Renal cortex interstitium (tissue), 11 donors: ENCODE measurements around the gene CLDN18. TPM values are rescaled to one million over a fixed set of nuclear protein-coding genes. Genes with fewer than 3 reads are reported as not detected.

ENCODE experiments used
- DNase-seq, 11 donors: peaks; one replicate each; pipeline ENCODE4 v3.0.0-alpha.2; 2013; ENCODE audit warnings: low read depth in 9 of 11, low spot score in 4 of 11; ENCODE audit errors: extremely low read depth in 1 of 11
- polyA plus RNA-seq, 3 donors: library from polyadenylated mRNA; unstranded; fragments of 120-200 nt; gene quantifications; one replicate each; pipeline ENCODE4 v1.2.1, GENCODE V29; 2013; ENCODE audit not compliant: insufficient read length in 3 of 3

Gene CLDN18
- polyA plus RNA-seq, 3 donors, result 1.0 to 1.8 (median 1.5) TPM

- DNase-seq, result no peak
Measured at GRCh38 chr3:138054057-138054456, 44.1 kb downstream of the CLDN18 start.

- DNase-seq, result no peak
Measured at GRCh38 chr3:138057384-138057783, 47.4 kb downstream of the CLDN18 start.

DNA sequence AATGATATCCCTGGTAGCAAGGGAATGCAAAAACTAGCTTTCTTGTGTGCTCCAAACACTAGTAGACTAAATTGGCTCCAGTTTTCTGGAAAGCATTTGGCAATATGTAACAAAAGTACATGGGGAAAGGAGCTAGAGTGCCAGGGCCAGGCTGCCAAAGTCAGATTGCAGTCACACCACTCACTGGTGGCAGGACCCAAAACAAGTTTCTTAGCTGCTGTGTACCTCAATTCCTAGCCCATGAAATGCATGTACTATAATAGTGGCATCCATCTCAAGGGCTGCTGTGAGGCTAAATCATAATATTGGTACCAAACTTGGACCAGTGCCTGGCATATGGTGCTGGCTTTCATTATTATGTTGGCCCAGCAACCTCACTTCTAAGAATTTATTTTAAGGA lies 49.3 kb downstream of the CLDN18 start:
- no peak for DNase-seq

GRCh38 chr3:138060792-138061191 lies 50.8 kb downstream of the CLDN18 start:
- DNase-seq, result no peak

- DNase-seq, result no peak
Measured at GRCh38 chr3:138062037-138062436, 52.1 kb downstream of the CLDN18 start.

GRCh38 chr3:138062626-138063025 lies 52.7 kb downstream of the CLDN18 start:
- DNase-seq, result no peak

DNA sequence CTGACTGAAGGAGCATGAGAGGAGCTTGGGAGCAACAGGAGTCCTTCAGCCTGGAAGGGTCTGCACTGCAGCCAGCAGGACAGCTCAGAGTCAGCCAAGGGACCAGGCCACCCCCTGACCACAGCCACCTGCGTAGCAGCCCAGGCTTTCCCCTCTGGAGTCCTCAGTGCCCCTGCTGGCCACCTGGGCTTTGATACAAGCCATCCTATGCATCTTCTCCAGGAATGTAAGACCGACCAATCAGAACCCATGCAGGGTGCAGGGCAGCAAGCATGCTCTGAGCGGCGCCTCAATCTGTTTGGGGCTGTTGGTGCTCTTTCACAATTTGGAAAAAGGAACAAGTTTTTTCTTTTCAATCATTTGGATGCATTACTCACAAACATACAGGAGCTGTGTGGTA lies 53.5 kb downstream of the CLDN18 start:
- DNase-seq, result no peak

- no peak for DNase-seq
Measured at GRCh38 chr3:138065949-138066348, 56.0 kb downstream of the CLDN18 start.

- no peak for DNase-seq
Measured at GRCh38 chr3:138066383-138066782, 56.4 kb downstream of the CLDN18 start.

- DNase-seq, result no peak
Measured at GRCh38 chr3:138066972-138067371, 57.0 kb downstream of the CLDN18 start.

DNA sequence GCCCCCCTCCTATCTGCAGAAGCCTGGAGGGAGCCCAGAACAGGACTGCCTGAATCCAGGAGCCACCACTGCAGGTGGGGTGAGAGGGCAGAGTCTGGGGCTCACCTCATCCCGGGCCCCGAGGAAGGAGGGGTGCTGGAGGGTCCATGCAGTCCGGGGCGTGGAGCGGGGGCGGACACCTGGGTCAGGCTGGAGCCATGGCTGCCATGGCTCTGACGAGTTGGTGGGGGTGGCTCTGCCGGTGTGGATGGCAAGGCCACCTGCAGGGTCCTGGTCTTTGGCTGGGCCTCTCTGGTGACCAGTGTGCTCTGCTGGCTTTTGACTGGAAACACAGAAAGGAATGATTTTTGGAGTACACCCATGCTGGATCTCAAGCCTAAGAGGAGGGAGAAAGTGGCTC lies 58.1 kb downstream of the CLDN18 start:
- no peak for DNase-seq

GRCh38 chr3:138068579-138069174 lies 58.7 kb downstream of the CLDN18 start:
- DNase-seq, result peak; percentile 41 to 64 (median 53)

DNA sequence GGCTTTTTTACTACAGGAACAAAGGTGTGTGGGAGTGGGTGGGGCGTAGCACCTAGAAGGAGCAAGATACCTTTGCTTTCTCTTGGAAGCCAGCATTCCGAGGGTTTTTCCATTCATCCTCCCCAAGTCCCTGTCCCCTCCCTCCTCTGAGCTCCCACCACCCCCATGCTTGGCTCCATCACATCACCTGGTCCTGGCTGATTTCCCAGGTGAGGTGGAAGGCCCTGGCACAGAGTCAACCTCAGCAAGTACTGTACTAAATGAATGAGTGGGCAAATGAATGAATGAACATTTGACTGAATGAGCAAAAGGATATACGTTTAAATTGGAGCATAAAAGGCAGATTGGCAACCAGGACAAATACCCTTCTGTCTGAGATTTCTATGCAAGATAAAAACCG lies 60.0 kb downstream of the CLDN18 start:
- no peak for DNase-seq

GRCh38 chr3:138072796-138073195 lies 62.8 kb downstream of the CLDN18 start:
- DNase-seq, result no peak

DNA sequence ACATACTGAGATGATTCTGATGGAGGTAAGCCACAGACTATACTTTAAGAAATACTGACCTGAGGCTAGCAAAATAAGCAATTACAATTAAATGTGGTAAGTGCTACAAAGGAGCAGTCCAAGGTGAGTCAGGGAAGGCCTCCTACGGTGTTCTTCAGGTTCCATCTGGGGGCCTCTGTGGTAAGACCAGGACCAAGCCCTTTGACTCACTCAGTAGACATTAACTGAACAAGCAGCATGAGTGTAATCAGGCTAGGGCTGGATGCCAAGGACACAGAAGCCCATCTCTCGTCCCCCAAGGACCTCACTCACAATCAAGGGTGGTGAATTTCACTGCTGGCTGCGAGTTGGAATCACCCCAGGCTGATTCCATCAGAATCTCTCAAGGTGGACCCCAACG lies 68.1 kb downstream of the CLDN18 start:
- no peak for DNase-seq

- DNase-seq, result no peak
Measured at GRCh38 chr3:138078901-138079344, 69.0 kb downstream of the CLDN18 start.

DNA sequence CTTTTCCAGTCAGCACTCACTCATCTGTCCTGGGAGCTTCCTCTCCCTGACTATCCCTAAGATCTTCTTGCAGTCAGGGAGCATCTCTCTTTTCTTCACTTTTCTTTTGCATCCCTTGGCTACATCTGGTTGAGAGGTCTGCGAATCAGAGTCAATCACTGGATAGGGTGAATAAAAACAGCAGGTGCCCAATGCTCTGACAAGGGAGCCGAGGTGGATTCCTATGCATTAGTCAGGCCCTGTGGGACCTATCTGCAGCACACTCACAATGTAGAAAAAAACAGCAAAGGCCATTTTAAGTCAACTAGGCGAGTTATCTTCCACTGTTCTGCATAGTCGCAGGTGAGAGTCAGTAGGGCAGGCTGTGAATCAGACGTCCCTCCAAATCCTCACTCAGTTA lies 69.9 kb downstream of the CLDN18 start:
- DNase-seq, result no peak

DNA sequence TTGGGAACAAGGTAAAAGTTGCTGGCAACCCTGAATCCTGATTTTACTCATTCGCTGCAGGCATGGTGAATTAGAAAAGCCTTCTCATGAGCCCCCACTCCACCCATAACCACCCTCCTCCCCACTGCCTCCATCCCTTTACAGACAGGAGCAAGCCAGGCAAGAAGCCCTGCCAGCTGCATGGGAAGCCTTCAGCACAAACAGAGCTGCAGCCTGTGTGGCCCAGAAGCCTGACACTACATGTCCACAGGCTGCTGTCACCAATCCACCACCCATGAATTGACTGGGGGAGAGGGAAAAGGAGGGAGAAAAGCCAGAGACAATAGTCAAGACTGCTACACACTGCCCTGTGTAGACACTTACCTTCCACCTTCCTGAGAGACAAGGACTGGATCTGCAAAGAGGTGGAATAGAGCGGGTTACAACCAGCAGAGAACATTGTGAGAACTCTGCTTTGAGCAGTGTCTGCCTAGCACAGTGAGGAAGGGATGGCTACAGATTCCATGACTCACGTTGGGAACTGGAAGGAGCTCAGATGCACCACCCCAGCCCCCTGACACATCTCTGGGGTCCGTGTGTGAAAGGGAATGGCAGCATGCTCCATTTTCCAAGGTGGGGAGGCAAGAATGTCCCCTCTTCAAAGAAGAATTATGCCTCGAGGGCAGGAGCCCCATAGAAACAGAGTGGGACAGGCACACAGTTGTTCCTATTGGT lies 71.6 kb downstream of the CLDN18 start:
- no peak for DNase-seq

DNA sequence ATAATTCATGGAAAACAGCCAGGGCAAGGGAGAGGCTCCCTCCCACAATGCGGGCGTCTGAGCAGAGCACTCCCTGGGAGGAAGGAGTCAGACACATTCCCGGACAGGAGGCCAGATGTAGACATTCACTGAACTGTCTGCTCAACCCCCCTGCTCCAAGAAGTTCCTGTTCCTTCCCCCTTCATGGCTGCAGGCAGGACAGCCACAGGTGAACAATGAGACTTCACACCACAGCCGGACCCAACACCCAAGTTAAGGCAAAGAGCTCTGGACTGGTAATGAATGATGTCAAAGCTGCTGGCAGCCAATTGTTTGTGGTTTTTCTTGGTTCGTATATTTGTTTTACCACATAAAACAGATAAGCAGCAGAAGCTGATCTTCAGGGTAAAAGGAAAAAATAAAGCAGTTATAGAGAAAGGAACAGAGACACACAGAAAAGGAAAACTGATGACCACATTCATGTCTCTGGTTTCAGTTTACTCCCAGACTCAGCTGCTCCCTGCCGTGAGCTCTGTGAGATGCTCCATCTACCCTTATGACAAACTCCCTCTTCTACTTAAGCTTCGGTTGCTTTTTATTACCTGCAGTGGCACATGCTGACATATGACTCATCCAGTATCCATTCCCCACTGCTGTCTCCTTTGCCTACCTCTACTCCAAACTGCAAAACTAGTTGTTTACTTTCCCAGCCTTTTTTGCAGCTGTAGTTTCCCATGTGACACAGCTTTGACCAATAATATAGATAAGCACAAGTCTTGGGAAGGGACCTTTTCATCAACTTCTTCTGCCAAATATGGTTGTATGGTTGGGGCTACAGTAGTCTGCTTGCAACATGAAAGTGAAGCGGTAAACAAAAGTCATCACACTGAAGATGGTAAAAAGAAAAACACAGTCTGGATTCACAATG lies 72.4 kb downstream of the CLDN18 start:
- DNase-seq, result peak in 7 of 11 donors; percentile 1 to 31 (median 9)

DNA sequence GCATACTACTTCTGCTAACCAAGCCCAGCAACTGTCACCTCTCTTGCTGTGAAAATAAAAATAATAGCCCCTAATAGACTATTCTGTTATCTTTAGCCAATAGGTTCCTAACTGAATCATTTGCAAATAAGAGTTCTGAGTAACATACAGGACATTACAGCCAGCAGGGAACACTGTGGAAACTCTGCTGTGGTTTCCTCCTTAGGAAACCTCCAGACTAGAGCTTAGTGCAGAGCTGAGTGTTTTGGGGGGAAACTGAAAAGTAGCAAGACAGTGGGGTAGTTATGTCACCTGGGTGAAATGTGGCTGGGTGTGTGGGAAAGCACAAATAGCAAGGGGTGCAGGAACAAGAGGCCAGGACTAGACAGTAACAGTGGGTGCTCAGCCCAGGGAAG lies 73.0 kb downstream of the CLDN18 start:
- DNase-seq, result no peak
